Ovary (tissue), 3 donors: Measurements from ENCODE around the gene SGTB.

Experiments used
- CTCF ChIP-seq, 3 donors: fragments of 450-650 bp in 2 of 3; fragments of 200-600 bp in 1 of 3; IDR thresholded peaks; one replicate each; pipeline versions ENCODE4 v1.5.1 to v1.8.0; 2016 to 2022; ENCODE audit warnings: antibody characterized with exemption in 3 of 3, mild to moderate bottlenecking in 1 of 3
- EP300 ChIP-seq: sonication (generic); formaldehyde crosslinking; IDR thresholded peaks from one replicate; pipeline ENCODE4 v1.6.1; 2017; ENCODE audit warnings: antibody characterized with exemption
- POLR2A ChIP-seq: fragments of 450-650 bp; IDR thresholded peaks from one replicate; pipeline ENCODE4 v1.6.1; 2017; ENCODE audit warnings: antibody characterized with exemption, mild to moderate bottlenecking, moderate library complexity
- donor health status: DM: no; HTN: no; CAD: no.

GRCh38 chr5:65672796-65673195, 49.1 kb downstream of the SGTB start:
- no peak for TF ChIP-seq POLR2A
- TF ChIP-seq CTCF (IDR thresholded peaks at IDR 0.05): no peak
- TF ChIP-seq EP300: no peak
